C1 segment of cervical spinal cord (tissue), 14 donors: Measurements from ENCODE around the gene REC8.
A peak's percentile ranks its signal among the peaks of the same experiment; 100 is the strongest.

Source experiments
- DNase-seq, 14 donors: peaks; one replicate each; lab custom pipeline; 2025; lab: John Stamatoyannopoulos, UW

Gene REC8

DNA sequence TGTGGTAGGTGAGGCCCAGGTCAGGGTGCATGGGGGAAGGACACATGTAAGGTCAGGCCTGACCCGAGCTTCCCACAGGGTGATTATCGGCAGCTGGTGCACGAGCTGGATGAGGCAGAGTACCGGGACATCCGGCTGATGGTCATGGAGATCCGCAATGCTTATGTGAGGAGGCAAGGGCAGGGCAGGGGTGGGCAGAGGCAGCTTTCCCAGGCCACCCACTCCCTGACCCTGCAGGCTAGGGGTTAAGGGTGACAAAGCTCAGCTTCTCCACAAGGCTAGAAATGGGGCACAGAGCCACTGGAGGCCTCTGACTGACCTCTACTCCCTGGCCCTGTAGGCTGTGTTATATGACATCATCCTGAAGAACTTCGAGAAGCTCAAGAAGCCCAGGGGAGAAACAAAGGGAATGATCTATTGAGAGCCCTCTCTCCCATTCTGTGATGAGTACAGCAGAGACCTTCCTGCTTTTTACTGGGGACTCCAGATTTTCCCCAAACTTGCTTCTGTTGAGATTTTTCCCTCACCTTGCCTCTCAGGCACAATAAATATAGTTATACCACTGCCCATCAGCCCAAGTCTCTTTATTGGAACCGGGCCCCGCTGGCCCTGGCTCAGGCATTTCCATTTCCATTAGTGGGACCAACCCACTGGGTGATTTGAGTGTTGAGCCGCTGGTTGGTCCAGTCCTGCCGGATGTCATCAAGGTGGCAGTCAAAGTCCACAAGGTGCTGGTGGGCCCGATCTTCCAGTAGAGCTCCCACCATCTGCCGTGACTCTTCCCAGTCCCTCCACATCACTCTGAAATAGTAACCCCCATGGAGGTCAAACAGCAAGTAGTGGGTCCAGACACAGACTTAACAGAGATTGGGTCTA is 33.2 kb upstream of the REC8 start:
- no peak for DNase-seq

- no peak for DNase-seq
Measured at GRCh38 chr14:24139272-24139934, 32.5 kb upstream of the REC8 start.

GRCh38 chr14:24141097-24141880 is 30.6 kb upstream of the REC8 start, which contains the start of gene EMC9:
Gene EMC9 (minus strand): TSS chr14:24141591. CDS start chr14:24141304, 287 bp downstream.
- peak; percentile 90 to 99 (median 98) for DNase-seq

- no peak for DNase-seq
Measured at GRCh38 chr14:24143511-24143910, 28.4 kb upstream of the REC8 start.

- DNase-seq = no peak
Measured at GRCh38 chr14:24144451-24144850, 27.4 kb upstream of the REC8 start.

DNA sequence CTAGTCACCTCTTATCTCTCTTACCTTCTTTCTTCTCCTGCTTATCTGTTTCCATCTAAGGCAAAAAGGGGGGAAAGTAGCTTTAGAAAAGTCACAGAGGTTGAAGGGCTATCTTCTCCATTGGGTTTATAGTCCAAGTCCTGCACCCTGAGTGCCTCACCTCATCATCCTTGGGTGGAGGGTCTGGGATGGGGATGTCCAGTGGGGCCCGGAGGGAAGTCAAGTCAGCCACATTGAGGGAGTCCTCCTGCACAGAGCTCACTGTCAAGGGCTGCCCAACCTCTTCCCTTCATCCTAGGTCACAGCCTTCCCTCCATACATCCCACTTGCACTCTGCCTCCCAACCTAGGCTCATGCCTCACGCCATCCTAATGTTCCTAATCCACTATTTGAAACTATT is 26.7 kb upstream of the REC8 start:
- no peak for DNase-seq

DNA sequence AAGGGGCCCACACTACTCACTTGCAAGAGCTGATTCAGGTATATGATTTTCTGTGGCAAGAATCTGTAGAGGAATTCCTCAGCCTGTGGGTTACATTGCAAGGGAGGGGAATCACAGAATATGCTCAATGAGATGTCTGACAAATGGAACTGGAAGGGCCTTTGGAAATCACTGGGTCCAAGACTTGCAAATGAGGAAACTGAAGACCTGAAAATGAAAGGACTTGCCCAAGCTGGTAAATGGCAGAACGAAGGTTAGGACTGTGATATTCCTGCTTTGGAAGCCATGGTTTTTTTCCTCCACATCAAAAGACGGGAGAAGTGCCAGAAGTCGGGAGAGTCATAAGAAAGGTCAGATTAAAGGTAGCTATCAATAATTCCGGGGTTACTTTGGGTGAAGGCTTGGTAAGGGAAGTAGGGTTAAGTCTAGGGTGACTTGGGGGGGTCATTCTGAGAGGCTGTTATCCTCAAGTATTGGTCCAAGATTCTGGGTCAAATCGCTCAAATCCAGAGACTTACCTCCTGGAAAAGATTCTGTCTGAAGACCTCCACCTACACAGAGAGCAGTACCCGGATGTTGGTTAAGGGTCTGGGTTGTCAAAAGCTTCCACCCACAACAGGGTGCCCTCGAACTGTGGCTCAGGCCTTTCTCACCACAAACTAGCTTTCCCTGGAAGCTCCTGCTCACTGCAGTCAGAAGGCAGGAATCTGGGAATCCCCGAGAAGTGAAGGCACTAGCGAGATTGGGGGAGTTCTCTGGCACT is 26.0 kb upstream of the REC8 start:
- DNase-seq = no peak

DNA sequence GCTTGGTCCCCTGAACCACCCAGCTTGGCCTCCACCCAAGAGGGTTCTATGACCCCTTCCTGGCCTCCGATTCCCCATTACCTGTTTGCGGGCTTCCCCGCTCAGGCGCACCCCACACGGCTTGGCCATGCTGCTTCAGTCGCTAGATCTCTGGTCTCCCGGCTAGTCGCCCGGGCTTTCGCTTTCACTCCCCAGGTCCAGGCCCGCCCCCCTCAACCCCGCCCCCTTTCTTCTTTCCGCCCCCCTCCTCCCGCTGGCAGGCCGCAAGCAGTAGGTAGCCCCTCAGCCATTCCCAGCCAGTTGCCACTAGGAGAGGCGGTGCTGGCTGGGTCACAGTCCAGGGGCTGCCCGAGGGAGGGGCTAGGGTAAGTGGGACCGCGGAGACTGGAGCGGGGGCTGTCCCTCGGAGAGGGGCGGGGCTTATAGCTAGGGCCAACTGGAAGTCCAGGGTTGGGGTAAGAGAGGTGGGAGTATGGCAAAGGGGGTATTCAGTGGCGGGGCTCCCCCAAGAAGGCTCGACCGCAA is 25.4 kb upstream of the REC8 start, which contains the start of gene PSME2:
TSS of gene PSME2 (minus strand) at position 158 of the 525 bp plus-strand sequence. CDS start at position 129, 29 bp downstream.
- DNase-seq = peak; percentile 46 to 94 (median 87)

- DNase-seq = peak; percentile 73 to 97 (median 94)
Measured at GRCh38 chr14:24146978-24147760, 24.7 kb upstream of the REC8 start, which contains the start of gene RNF31. Gene RNF31 (plus strand): TSS chr14:24147498. CDS start chr14:24147699, 201 bp downstream.

- no peak for DNase-seq
Measured at GRCh38 chr14:24147761-24148428, 24.0 kb upstream of the REC8 start.

- no peak for DNase-seq
Measured at GRCh38 chr14:24149302-24149969, 22.4 kb upstream of the REC8 start.

GRCh38 chr14:24150061-24150460 is 21.8 kb upstream of the REC8 start:
- no peak for DNase-seq

DNA sequence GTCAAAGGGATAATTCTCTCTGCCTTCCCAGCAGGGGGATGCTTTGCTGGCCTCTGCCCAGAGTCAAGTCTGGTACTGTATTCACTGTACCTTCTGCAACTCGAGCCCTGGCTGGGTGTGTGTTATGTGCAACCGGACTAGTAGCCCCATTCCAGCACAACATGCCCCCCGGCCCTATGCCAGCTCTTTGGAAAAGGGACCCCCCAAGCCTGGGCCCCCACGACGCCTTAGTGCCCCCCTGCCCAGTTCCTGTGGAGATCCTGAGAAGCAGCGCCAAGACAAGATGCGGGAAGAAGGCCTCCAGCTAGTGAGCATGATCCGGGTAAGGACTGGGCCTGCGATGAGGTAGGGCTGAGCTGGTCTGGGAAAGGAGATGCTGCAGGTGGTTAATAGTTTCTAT is 21.3 kb upstream of the REC8 start:
- DNase-seq = no peak

GRCh38 chr14:24150993-24151392 is 20.9 kb upstream of the REC8 start:
- DNase-seq = no peak

- no peak for DNase-seq
Measured at GRCh38 chr14:24151404-24152080, 20.3 kb upstream of the REC8 start.

DNA sequence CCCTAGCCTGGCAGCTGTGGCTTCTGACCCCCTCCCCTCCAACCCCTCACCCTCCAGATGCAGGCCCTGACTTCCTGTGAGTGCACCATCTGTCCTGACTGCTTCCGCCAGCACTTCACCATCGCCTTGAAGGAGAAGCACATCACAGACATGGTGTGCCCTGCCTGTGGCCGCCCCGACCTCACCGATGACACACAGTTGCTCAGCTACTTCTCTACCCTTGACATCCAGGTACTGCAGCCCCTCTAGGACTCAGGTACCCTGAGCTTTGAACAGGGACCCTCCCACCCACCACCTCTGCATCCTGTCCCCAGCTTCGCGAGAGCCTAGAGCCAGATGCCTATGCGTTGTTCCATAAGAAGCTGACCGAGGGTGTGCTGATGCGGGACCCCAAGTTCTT is 16.8 kb upstream of the REC8 start:
- no peak for DNase-seq

GRCh38 chr14:24156840-24157239 is 15.0 kb upstream of the REC8 start:
- no peak for DNase-seq

DNA sequence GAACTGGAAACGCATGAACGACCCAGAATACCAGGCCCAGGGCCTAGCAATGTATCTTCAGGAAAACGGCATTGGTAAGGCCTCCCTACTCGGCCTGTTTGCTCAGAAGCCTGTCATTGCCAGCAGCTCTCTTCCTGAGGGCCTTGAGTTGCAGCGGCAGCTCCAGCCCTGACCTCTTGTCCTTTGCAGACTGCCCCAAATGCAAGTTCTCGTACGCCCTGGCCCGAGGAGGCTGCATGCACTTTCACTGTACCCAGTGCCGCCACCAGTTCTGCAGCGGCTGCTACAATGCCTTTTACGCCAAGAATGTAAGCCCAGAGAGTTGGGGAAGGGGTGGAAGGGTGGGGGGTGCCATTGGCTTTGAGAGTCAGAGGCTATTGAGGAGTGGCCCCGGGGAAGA is 14.5 kb upstream of the REC8 start:
- no peak for DNase-seq
